Measurements from ENCODE around the gene ARPC5L.
"Not testable (repeated sequence)": the region's sequence is repeated elsewhere in the genome, so short reads cannot be mapped to it uniquely, and the experiment has no call there.

ARPC5L gene

DNA sequence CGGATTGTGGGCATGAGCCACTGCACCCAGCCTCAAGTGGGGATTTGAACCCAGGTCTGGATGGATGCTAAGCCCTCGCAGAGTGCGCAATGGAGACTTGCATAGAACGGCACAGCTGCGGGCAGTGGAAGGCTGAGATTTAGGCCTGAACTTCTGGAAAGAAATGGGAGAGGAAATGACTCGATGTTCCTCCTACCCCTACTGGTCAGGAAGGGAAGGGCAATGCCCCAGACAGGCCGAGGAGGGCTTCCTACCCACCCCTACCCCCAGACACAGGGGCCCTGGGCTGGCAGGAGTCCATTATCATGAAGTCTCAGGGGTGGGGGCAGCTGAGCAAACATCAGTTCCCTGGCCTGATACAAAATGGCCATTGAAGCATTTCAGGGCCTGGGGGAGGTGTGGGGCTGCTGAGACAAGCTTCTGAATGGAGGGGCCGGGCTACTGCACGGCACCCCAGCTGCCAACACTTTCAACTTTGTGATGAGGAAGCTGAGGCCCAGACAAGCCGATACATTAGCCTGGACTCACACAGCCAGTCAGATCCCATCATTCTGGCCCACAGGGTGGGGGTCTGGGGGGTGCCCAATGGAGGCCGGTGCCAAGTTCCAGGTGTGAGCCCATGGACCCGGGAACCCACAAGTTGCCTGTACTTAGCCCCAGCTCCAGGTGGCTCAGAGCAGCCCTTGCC lies 22.2 kb upstream of the ARPC5L start:
- DNase-seq (ENCODE audit: extremely low spot score, insufficient read length, low read depth) (no peak), FAIRE-seq (no peak)

DNA sequence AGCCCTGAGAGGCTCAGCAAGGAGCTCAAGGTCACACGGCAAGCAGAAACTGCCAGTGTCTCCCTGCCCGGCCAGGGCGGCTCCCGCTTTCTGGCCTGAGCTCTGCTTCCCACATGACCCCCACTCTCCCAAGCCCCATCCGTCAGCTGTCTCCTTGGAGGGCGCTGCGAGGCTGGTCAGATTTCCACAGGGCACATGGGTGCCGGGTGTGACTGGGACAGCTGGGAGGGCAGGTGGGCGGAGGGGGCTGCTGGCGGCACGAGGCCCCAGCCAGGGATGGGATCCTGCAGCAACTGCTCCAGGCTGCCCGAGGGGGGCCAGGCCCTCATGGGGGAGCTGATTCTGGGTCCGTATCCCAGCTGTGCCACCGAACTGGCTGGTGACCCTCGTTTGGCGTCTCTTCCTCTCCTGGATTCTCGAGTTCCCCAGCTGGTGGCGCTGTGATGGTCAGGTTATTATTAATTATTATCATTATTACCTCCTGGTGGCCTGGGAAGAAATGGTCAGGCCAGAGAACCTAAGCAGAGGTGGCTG lies 21.6 kb upstream of the ARPC5L start:
- DNase-seq (ENCODE audit: extremely low spot score, insufficient read length, low read depth) (no peak), FAIRE-seq (no peak)

DNA sequence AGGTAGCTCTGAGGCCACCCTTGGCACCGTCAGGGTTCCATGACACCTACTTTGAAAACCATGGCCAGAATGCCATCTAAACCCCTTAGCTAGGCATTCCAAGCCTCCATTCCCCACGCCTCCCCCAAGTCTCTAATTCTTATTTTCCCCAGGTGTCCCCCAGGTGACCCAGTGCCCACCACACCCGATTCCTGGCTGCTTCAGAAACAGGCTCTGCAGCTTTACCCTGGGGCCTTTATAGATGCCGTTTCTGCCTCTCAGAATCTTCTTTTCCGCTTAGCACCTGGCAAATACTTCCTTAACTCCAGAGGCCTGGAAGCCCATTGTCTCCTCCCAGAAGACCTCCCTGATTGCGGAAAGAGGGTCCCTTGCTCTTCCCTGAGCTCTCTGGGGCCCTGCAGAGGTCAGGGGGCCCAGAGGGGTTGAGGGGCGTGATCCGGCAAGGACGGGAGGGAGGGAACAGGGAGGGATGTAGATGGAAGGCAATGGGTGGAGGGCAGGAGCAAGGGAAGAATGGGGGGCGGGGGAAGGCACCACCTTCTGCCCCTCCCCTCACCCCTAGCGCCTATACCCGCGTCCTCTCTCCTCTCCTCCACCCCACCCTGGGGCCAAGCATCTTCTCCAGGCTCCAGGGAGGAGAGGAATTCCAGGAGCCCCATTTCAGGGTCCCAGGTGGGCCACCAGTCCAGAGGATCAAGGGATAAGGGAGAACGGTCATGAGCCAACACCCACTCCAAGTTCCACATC lies 20.7 kb upstream of the ARPC5L start:
- no peak for DNase-seq (ENCODE audit: extremely low spot score, insufficient read length, low read depth)
- no peak for FAIRE-seq

DNA sequence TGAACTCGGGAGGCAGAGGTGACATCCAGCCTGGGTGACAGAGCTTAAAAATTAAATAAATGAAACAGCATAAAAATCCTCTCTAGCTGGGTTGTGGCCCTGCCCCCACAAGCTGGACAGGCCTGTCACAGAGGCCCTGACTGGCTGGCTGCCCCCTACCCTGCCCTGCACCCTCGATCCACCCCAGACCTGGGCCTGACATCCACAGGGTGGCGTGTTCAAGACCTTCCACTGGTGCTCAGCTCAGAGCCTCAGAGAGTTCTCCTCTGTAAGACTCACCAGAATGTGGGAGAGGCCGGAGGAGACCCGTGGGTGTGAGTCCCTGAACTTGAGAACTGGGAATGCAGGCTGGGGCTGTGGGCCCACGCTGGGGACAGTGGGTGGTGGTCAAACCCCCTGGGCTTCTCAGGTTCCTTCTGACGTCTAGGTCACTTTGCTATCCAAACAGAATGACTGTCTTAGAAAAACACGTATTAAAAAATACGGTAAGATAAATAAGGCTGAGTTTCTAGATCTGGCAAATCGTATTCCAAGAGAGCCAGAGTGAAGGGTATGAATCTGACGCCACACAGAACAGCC lies 18.4 kb upstream of the ARPC5L start:
- FAIRE-seq = no peak

GRCh38 chr9:124844291-124844690 lies 17.6 kb upstream of the ARPC5L start:
- DNase-seq (ENCODE audit: extremely low spot score, insufficient read length, low read depth) (no peak), FAIRE-seq (no peak)

More for the DNA sequence above, 18.4 kb upstream of the ARPC5L start:
- no peak for DNase-seq (ENCODE audit: extremely low spot score, insufficient read length, low read depth)

DNA sequence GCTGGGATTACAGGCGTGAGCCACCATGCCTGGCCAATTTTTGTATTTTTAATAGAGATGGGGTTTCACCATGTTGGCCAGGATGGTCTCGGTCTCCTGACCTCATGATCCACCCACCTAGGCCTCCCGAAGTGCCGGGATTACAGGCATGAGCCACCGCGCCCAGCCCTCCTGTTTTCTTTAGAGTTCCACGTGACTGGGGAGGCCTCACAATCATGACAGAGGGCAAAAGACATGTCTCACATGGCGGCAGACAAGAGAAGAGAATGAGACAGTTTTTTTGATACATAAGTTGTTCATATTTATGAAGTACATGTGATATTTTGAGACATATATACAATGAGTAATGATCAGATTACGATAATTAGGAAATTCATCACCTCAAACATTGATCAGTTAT lies 15.5 kb upstream of the ARPC5L start:
- DNase-seq (ENCODE audit: extremely low spot score, insufficient read length, low read depth); FAIRE-seq: not testable (repeated sequence)

DNA sequence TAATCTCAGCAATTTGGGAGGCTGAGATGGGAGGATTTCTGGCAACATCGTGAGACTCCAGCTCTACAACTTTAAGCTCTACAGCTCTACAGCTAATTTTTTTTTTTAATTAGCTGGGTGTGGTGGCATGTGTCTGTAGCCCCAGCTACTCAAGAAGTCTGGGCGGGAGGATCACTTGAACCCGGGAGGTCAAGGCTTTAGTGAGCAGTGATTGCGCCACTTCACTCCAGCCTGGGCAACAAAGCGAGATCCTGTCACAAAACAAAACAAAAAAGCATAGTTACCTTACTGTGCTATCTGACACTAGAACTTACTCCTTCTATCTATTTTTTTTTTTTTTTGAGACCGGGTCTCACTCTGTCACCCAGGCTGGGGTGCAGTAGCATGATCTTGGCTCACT lies 15.0 kb upstream of the ARPC5L start:
- no peak for DNase-seq (ENCODE audit: extremely low spot score, insufficient read length, low read depth)
- FAIRE-seq = no peak

DNA sequence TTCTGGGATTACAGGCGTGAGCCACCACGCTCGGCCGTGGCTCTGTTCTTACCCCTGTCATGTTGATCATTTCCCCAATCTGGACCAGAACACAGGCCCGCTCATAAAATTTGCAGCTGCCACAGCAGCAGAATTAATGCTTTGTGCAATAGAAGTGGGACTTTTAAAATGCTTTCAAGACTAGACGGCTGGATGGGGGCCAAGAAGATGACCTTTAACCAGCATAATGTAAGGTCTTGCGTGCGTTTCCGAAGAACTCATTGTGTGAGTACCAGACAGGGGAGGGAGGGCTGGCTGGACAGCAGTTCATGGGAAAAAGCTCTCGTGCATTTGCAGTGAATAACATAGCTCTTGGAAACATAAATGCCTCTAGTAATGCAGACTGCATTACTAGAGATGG lies 12.1 kb upstream of the ARPC5L start:
- FAIRE-seq (no peak), DNase-seq (ENCODE audit: extremely low spot score, insufficient read length, low read depth) (no peak)

GRCh38 chr9:124852121-124852828 lies 9.7 kb upstream of the ARPC5L start:
- FAIRE-seq (no peak), DNase-seq (ENCODE audit: extremely low spot score, insufficient read length, low read depth) (no peak)

DNA sequence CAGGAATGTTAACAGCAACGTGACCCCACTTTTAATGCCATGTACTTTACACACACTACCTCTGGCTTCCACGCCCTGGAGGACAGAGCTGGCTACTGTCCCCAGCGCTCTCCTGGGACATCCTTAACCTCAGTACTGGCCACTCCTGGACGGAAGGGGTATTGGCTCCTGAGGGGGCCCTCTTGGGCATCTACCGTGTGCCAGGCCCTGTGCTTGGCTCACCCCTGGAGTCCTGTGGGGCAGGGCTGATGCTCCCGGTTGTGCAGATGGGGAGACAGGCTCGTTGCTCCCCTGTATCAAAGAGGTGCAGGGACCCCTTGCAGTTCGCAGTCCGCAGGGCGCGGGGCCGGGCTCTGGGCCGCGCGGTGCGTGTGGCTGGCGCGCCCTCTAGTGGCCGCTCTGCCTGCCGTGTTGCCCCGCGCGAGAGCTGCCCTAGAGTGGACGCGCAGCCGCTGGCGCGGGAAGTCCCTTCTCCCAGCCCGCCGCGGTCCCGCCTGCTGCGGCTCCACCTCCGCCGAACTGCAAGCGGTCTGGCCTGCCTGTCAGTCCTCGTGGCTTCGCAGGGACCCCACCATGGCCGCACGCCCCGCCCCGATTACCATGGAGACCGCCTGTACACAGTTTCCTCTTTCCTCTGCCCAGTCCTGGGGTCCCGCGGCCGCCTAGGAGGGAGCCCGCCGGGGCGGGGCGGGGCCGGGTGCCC lies 8.9 kb upstream of the ARPC5L start, which contains the start of gene WDR38:
Gene WDR38 (plus strand): TSS at position 632 of the 703 bp plus-strand sequence. CDS start 72 bp downstream, outside the sequence.
- FAIRE-seq = peak; percentile 72
- DNase-seq (ENCODE audit: extremely low spot score, insufficient read length, low read depth) = peak; percentile 70

- FAIRE-seq (no peak), DNase-seq (ENCODE audit: extremely low spot score, insufficient read length, low read depth) (no peak)
Measured at GRCh38 chr9:124853605-124854143, 8.3 kb upstream of the ARPC5L start.

DNA sequence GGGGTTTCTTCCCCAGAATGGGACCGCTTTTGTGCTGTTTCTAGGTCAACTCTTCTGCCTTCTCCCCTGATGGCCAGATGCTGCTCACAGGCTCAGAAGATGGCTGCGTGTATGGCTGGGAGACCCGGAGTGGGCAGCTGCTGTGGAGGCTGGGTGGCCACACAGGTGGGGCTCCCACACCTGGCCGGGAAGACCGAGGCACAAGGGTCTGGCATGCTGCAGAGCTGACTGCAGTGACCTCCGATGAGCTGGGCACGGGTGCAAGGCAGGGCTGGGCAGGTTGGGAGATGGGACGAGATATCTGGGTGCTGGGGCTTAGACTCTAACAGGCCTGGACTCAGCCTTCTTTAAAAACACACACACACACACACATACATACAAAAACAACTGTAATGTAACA lies 7.8 kb upstream of the ARPC5L start:
- FAIRE-seq = no peak
- no peak for DNase-seq (ENCODE audit: extremely low spot score, insufficient read length, low read depth)

GRCh38 chr9:124854822-124855221 lies 7.1 kb upstream of the ARPC5L start:
- no peak for DNase-seq (ENCODE audit: extremely low spot score, insufficient read length, low read depth)
- no peak for FAIRE-seq

DNA sequence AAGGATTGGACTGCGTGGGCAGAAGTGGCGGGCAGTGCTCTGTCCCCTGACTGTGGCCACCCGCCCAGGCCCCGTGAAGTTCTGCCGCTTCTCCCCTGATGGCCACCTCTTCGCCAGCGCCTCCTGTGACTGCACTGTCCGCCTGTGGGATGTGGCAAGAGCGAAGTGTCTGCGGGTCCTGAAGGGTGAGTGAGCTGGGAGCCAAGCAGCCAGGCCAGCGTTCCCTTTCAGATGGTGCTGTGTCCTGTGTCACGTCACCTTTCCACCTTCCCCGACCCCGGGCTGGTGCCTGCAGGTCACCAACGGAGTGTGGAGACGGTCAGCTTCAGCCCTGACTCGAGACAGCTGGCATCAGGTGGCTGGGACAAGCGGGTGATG lies 6.4 kb upstream of the ARPC5L start:
- FAIRE-seq (no peak), DNase-seq (ENCODE audit: extremely low spot score, insufficient read length, low read depth) (no peak)

DNA sequence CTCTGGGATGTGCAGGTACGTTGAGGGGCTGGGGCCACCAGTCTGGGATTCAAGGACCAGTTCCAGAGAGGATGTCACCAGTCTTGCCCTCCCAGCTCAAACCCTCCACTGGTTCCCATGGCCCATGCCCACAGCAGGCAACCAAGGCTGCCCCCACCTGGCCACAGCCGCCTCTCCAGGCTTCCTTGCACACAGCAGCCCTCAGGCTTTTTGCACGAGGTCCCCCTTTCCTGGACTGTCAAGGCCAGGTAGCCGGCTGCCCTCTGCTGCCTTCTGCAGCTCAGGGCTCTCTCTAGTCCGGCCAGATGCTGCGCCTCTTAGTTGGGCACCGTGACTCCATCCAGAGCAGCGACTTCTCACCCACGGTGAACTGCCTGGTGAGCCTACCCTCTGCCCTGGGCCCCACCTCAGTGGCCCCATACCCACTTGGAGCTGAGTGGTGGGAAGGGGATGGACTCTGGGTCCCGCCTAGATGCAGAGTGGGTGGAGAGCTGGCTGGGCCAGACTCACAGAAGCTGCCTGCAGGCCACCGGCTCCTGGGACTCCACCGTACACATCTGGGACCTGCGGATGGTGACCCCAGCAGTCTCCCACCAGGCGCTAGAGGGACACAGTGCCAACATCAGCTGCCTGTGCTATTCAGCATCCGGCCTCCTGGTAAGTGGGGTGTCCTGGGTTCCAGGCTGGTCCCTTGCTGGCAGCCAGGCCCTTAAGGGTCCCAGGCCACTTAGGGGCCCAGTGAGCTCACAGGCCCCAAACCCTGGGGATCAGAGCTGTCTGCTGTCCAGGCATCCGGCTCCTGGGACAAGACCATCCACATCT lies 5.8 kb upstream of the ARPC5L start:
- no peak for DNase-seq (ENCODE audit: extremely low spot score, insufficient read length, low read depth)
- FAIRE-seq = no peak

DNA sequence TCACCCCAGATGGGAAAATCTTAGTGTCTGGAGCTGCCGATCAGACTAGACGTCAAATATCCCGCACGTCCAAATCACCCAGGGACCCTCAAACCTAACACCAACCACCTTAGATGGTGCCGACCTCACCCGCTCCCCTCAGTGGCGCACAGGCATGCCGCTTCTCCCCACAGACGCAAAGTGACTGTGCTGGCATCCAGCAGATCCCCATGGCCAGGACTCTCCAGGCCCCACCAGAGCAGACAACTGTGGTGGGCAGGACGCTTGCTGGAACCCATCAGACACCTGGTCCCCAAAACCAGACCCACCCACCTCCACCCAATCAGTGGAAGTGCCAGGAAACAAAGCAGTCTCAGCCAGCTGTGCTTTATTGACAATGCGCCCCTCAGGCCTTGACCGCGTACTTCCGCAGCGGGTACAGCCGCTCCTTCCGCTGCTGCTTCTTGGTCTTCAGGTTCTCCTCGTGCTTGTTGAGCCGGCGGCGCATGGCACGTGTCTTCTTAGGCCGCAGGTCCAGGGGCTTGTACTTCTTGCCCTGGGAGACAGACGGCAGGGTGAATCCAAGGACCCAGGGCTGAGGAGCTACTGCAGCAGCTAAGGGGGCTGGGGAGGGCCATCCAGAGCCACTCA lies 4.3 kb upstream of the ARPC5L start:
- no peak for DNase-seq (ENCODE audit: extremely low spot score, insufficient read length, low read depth)
- FAIRE-seq = no peak

DNA sequence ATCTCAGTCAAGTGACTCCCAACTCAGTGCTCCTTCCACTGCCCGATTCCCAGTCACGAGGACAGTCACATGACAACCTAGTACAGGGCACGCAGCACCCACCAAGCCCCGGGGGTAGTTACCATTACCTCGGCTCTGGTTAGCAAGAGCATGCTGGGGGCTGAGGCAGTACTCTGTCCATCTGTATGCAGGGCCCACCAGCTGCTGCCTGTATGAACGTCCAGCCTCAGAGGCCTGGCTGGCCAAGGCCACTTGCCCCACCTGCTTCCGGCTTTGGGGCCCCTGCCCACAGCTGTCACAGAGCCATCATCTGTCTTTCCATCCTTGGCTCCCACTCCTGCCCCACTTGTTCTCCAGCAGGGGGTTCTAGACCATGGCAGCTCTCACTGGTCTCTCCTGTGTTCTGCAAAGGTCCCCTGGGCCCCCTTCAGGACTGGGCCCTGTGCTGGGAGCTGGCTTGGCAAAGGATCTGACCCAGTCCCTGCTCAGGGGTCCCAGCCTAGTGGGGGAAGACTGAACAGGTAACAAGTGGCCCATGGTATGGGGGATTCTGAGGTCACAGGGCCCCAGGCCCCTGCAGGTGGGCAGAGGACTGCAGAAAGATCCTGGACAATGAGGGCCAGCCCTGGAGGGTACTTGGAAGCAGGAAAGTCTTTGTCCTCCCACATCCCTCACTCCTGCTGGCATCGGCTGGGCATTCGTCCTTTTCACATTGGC lies 3.4 kb upstream of the ARPC5L start:
- FAIRE-seq = no peak
- no peak for DNase-seq (ENCODE audit: extremely low spot score, insufficient read length, low read depth)

Measured in GM18507 (cell line).